SU-DHL-6 (cell line): Measurements from ENCODE around the gene BPIFB2.

Source experiments
- H2AFZ ChIP-seq: fragments of 200-600 bp; sonication (generic); 2 replicates; pipeline ENCODE4 v1.6.1; 2014; ENCODE audit warnings: low read depth, mild to moderate bottlenecking, moderate library complexity, mixed read lengths, antibody characterized with exemption, low read length; ENCODE audit not compliant: severe bottlenecking
- H3F3A ChIP-seq: fragments of 200-600 bp; shearing (Covaris generic); 2 replicates; pipeline ENCODE4 v1.6.0; 2016; ENCODE audit warnings: antibody characterized with exemption, mild to moderate bottlenecking; ENCODE audit not compliant: insufficient read depth
- H3K27ac ChIP-seq: fragments of 200-600 bp; sonication (generic); 2 replicates; pipeline ENCODE4 v1.5.1; 2016; ENCODE audit warnings: low read depth, mild to moderate bottlenecking, low read length, moderate library complexity, mixed read lengths
- H3K27me3 ChIP-seq: fragments of 200-600 bp; sonication (generic), shearing (Covaris generic); 2 replicates; pipeline ENCODE4 v1.6.0; 2014; ENCODE audit warnings: mild to moderate bottlenecking, low read length
- H3K36me3 ChIP-seq: fragments of 200-600 bp; sonication (generic); 2 replicates; pipeline ENCODE4 v1.6.1; 2014; ENCODE audit warnings: mild to moderate bottlenecking, low read length, mixed read lengths
- H3K4me2 ChIP-seq: fragments of 300-600, 200-600 bp; shearing (Covaris generic), sonication (generic); 2 replicates; pipeline ENCODE4 v1.6.0; 2014; ENCODE audit warnings: low read length, low read depth, mild to moderate bottlenecking; ENCODE audit not compliant: poor library complexity, severe bottlenecking
- H3K4me3 ChIP-seq: fragments of 200-600 bp; sonication (generic); 2 replicates; pipeline ENCODE4 v1.5.1; 2014; ENCODE audit warnings: antibody characterized with exemption, low read length, mild to moderate bottlenecking, mixed read lengths; ENCODE audit not compliant: insufficient read depth, poor library complexity, severe bottlenecking
- H3K79me2 ChIP-seq: fragments of 200-600 bp; sonication (generic); 2 replicates; pipeline ENCODE4 v1.6.1; 2014; ENCODE audit warnings: mild to moderate bottlenecking, low read length, moderate library complexity; ENCODE audit not compliant: insufficient read depth
- H3K9ac ChIP-seq: fragments of 200-600 bp; sonication (generic); 2 replicates; pipeline ENCODE4 v1.7.0; 2014; ENCODE audit warnings: mild to moderate bottlenecking, low read length
- H3K9me2 ChIP-seq: fragments of 200-600 bp; sonication (generic); replicated peaks from 2 replicates; pipeline ENCODE4 v1.6.1; 2014; ENCODE audit warnings: low read length; ENCODE audit not compliant: insufficient read depth
- H3K9me3 ChIP-seq: fragments of 200-600 bp; sonication (generic); 2 replicates; pipeline ENCODE4 v1.6.1; 2014; ENCODE audit warnings: low read length, mixed read lengths; ENCODE audit not compliant: insufficient read depth
- H4K20me1 ChIP-seq: fragments of 200-600 bp; sonication (generic); 2 replicates; pipeline ENCODE4 v1.6.1; 2014; ENCODE audit warnings: low read depth, mild to moderate bottlenecking, antibody characterized with exemption, low read length, moderate library complexity, mixed read lengths
- CTCF ChIP-seq: fragments of 200-600 bp; sonication (generic); IDR thresholded peaks from one replicate; pipeline ENCODE4 v1.5.1; 2017; ENCODE audit warnings: antibody characterized with exemption, mild to moderate bottlenecking, low read length, moderate library complexity; ENCODE audit not compliant: insufficient read depth, poor library complexity, severe bottlenecking
- EZH2phosphoT487 ChIP-seq: fragments of 200-600 bp; sonication (generic), shearing (Covaris generic); conservative IDR thresholded peaks from 2 replicates; pipeline ENCODE4 v1.6.1; 2018; ENCODE audit warnings: mild to moderate bottlenecking, antibody characterized with exemption, low read length, moderate library complexity, mixed read lengths

The BPIFB2 gene

DNA sequence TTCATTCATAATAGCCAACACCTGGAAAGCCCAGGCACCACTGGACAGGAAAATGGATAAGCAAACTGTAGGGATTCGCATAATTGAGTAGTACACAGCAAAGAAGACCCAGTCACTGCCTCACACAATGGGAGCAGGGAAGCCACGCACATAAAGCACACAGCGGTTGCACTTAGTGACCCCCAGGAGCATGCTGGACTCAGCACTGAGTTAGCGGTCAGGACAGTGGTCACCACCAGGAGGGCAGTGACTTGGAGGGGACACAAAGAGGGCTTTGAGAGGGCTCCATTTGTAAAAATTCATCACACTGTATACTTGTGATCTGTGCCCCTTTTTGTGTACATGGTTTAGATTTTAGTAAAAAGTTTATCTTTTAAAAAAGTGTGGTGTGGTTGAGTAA lies 43.8 kb downstream of the BPIFB2 start:
- Histone ChIP-seq H3K27me3 (no peaks in the 10 kb centered on the region), H3K79me2 (no peaks in the 10 kb centered on the region), H3K4me3 (no peak overlapping the region), H3K9ac (no peak overlapping the region), H3K27ac (no peak overlapping the region), H3K4me2 (no peak overlapping the region), H4K20me1 (no peaks in the 10 kb centered on the region), H3K36me3 (no peaks in the 10 kb centered on the region), H3F3A (no peaks in the 10 kb centered on the region), H3K9me3 (no peaks in the 10 kb centered on the region), H3K9me2 (no peaks in the 10 kb centered on the region), H2AFZ (no peak overlapping the region)
- TF ChIP-seq EZH2phosphoT487 (no peak), CTCF (no peak)

DNA sequence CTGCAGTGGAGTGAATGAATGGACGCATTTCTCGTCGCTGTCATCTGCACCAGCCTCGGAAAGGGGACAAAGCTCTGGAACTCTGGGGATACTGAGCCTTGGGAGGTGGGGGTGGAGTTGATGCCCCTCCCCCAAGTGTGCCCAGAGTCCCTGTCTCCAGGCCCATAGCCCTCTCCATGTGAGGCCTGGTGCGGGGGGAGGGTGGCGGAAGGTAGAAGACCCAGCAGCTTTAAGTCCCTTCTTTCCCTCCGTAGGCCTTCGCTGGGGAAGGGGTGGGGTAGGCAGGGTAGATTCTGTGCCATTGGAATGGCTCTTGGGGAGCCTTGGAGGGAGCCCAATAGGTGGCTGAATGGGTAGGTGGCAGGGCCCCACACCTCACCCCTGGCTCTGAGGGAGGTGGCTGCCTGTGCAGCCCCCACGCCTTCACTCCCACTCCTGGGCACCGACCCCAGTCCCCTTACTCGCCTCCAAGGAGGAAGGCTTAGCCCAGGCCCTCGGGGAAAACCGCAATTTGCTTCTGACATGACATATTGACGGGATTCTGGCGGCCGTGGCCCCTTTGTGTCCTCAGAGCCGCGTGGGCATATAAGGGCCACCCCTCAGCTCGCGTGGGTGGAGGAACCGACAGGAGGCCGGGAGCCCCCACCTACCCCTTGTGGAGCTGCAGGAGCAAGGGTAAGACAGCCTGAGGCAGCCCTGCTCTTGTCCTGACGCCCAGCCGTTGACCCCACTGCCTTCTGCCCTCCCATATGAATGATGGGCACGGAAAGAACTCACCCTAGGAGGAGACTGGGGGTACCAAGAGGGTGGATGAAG lies 46.0 kb downstream of the BPIFB2 start, which contains the start of gene BPIFB3:
TSS of gene BPIFB3 (plus strand) at position 613 of the 816 bp plus-strand sequence. CDS start 1,533 bp downstream, outside the sequence.
- no peaks in the 10 kb centered on the region for H4K20me1 ChIP-seq
- no peaks in the 10 kb centered on the region for H3K9me3 ChIP-seq
- H3K4me2 ChIP-seq, result no peak within 1 kb of the TSS
- no peaks in the 10 kb centered on the region for H3K27me3 ChIP-seq
- H3K36me3 ChIP-seq, result no peaks in the 10 kb centered on the region
- H3K27ac ChIP-seq, result no peak within 1 kb of the TSS
- no peaks in the 10 kb centered on the region for H3K9me2 ChIP-seq
- H3K9ac ChIP-seq, result no peak within 1 kb of the TSS
- H2AFZ ChIP-seq, result no peak within 1 kb of the TSS
- no peaks in the 10 kb centered on the region for H3K79me2 ChIP-seq
- H3F3A ChIP-seq, result no peaks in the 10 kb centered on the region
- H3K4me3 ChIP-seq, result no peak within 1 kb of the TSS
- no peak for TF ChIP-seq CTCF
- TF ChIP-seq EZH2phosphoT487, result no peak

DNA sequence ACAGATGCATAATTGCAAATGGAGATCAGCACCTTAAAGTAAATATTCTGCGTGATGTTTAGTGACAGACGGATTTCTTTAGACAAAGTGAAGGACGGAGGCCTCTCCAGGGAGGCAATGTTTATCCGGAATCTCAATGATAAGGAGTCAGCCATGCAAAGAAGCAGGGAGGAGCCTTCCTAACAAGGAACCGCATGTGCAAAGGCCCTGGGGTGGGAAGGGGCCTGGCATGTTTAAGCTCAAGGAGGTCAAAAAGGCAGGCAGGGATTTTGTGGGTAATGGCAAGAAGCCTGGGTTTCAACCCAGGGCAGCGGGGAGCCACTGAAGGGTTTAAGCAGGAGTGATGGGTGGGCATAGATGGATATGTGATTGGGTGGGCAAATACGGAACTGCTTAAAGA lies 46.9 kb downstream of the BPIFB2 start:
- Histone ChIP-seq H3K27me3 (no peaks in the 10 kb centered on the region), H4K20me1 (no peaks in the 10 kb centered on the region), H3K36me3 (no peaks in the 10 kb centered on the region), H3K79me2 (no peaks in the 10 kb centered on the region), H3K27ac (no peak overlapping the region), H3K9me2 (no peaks in the 10 kb centered on the region), H3K4me3 (no peak overlapping the region), H3F3A (no peaks in the 10 kb centered on the region), H3K9me3 (no peaks in the 10 kb centered on the region), H3K4me2 (no peak overlapping the region), H2AFZ (no peak overlapping the region), H3K9ac (no peak overlapping the region)
- TF ChIP-seq CTCF (no peak), EZH2phosphoT487 (no peak)
